ENCODE data around the gene SGK1. TPM values are rescaled to one million over a fixed set of nuclear protein-coding genes. Genes with fewer than 3 reads are reported as not detected.
A peak's percentile ranks its signal among the peaks of the same experiment; 100 is the strongest.
"Not testable (repeated sequence)": the region's sequence is repeated elsewhere in the genome, so short reads cannot be mapped to it uniquely, and the experiment has no call there.

Gene SGK1
- total and polyA plus RNA-seq, 7 experiments from 2014 or later, result 6.9 to 443 (median 21.3) TPM

DNA sequence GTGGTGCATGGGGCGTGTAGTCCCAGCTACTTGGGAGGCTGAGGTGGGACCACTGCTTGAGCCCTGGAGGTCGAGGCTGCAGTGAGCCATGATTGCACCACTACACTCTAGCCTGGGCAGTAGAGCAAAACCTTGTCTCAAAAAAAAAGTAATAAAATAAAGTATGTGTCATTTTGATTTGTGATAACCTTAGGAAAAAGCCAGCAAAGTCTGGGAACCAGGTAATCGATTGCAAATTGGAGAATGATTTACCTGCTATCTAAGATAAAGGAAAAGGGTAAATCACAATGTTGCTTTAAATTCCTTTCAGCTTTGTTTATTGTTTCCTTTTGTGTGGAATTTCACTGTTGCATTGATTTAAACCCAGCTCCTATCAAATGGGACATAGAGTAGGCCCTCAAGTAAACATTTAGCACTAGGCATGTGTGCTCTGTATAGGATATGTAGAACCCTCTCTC is 59.0 kb downstream of the SGK1 start:
- no peaks in the 10 kb centered on the region for H3K4me1 ChIP-seq (ENCODE audit: control insufficient read depth in 2 of 2, insufficient read depth in 2 of 2, low read length in 2 of 2)
- ATAC-seq (no peak), DNase-seq (no peak)
- ChIA-PET POLR2A (interaction anchor here (0.6 to 0.9 kb wide), 2 partner anchors 37 to 43 kb away, joined by 3 read pairs; no protein-coding TSS in a partner anchor), CTCF (no interaction called here)
- H3K4me3 Mint-ChIP-seq, result no peak overlapping the region
- H3K36me3 Mint-ChIP-seq, result peaks cover 0 to 13% (median 5%) of the 10 kb centered on the region in 5 donors
- H3K27me3 ChIP-seq (ENCODE audit: control insufficient read depth in 2 of 2, insufficient read depth in 2 of 2, low read length in 2 of 2), result no peaks in the 10 kb centered on the region
- peaks cover 0 to 7% (median 0%) of the 10 kb centered on the region in 11 donors for H3K9me3 Mint-ChIP-seq
- H3K27ac ChIP-seq (ENCODE audit: low read depth, low read length), result no peak overlapping the region
- H3K36me3 ChIP-seq (ENCODE audit: control insufficient read depth in 2 of 3, insufficient read depth in 3 of 3, low read length in 3 of 3), result no peaks in the 10 kb centered on the region
- intact Hi-C loops (cut with micrococcal nuclease), result no loop called here
- H3K27me3 Mint-ChIP-seq, result no peaks in the 10 kb centered on the region
- no peaks in the 10 kb centered on the region for H3K9me3 ChIP-seq (ENCODE audit: control insufficient read depth in 2 of 3, low read length in 3 of 3)
- no peak overlapping the region for H3K27ac Mint-ChIP-seq
- H3K4me3 ChIP-seq (ENCODE audit: low read length), result no peak overlapping the region
- peaks cover 0 to 14% (median 8%) of the 10 kb centered on the region in 7 donors for H3K4me1 Mint-ChIP-seq

DNA sequence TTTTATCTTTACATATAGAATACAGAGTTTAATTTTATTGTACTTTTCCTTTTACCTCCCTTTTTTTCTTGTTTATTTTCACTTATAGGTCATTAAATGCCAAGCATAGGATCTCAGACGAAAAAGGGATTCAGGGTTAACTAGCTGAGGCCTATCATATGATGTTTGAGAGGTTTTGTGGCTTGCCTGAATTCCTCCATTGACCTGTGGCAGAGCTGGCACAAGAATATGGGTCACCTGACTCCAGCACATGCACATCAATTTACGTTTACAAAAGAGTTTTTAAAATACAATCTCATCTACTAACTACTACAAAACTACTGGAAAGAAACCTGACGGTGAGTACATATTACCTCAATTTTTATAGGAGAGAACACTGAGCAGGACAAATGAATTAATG is 60.4 kb downstream of the SGK1 start:
- H3K4me1 Mint-ChIP-seq, result peaks cover 0 to 15% (median 9%) of the 10 kb centered on the region in 7 donors
- Histone ChIP-seq H3K27ac (ENCODE audit: low read depth, low read length) (no peak overlapping the region), H3K4me3 (ENCODE audit: low read length) (no peak overlapping the region), H3K4me1 (ENCODE audit: control insufficient read depth in 2 of 2, insufficient read depth in 2 of 2, low read length in 2 of 2) (no peaks in the 10 kb centered on the region), H3K36me3 (ENCODE audit: control insufficient read depth in 2 of 3, insufficient read depth in 3 of 3, low read length in 3 of 3) (no peaks in the 10 kb centered on the region), H3K9me3 (ENCODE audit: control insufficient read depth in 2 of 3, low read length in 3 of 3) (no peaks in the 10 kb centered on the region), H3K27me3 (ENCODE audit: control insufficient read depth in 2 of 2, insufficient read depth in 2 of 2, low read length in 2 of 2) (no peaks in the 10 kb centered on the region)
- peaks cover 0 to 13% (median 5%) of the 10 kb centered on the region in 5 donors for H3K36me3 Mint-ChIP-seq
- ATAC-seq, result no peak
- H3K27ac Mint-ChIP-seq, result peak overlapping the region in 1 of 9 donors; percentile 31
- intact Hi-C loops (cut with micrococcal nuclease), result no loop called here
- ChIA-PET POLR2A (no interaction called here), CTCF (interaction anchor here (0.6 kb wide), 1 partner anchor 12 kb away, joined by 3 read pairs; no protein-coding TSS in a partner anchor)
- H3K4me3 Mint-ChIP-seq, result no peak overlapping the region
- no peak for DNase-seq
- H3K27me3 Mint-ChIP-seq, result no peaks in the 10 kb centered on the region
- peaks cover 0 to 7% (median 0%) of the 10 kb centered on the region in 11 donors for H3K9me3 Mint-ChIP-seq

- peaks cover 0 to 13% (median 5%) of the 10 kb centered on the region in 5 donors for H3K36me3 Mint-ChIP-seq
- H3K27me3 Mint-ChIP-seq, result no peaks in the 10 kb centered on the region
- CTCF ChIA-PET, result interaction anchor here (0.6 kb wide), 1 partner anchor 13 kb away, joined by 3 read pairs; no protein-coding TSS in a partner anchor
- POLR2A ChIA-PET, result interaction anchor here (0.7 kb wide), 1 partner anchor 9 kb away, joined by 4 read pairs; no protein-coding TSS in a partner anchor
- no peak overlapping the region for H3K4me3 Mint-ChIP-seq
- Histone ChIP-seq H3K27ac (ENCODE audit: low read depth, low read length) (no peak overlapping the region), H3K36me3 (ENCODE audit: control insufficient read depth in 2 of 3, insufficient read depth in 3 of 3, low read length in 3 of 3) (no peaks in the 10 kb centered on the region), H3K9me3 (ENCODE audit: control insufficient read depth in 2 of 3, low read length in 3 of 3) (no peaks in the 10 kb centered on the region), H3K4me3 (ENCODE audit: low read length) (no peak overlapping the region), H3K4me1 (ENCODE audit: control insufficient read depth in 2 of 2, insufficient read depth in 2 of 2, low read length in 2 of 2) (no peaks in the 10 kb centered on the region), H3K27me3 (ENCODE audit: control insufficient read depth in 2 of 2, insufficient read depth in 2 of 2, low read length in 2 of 2) (no peaks in the 10 kb centered on the region)
- intact Hi-C loops (cut with micrococcal nuclease), result no loop called here
- peaks cover 0 to 15% (median 11%) of the 10 kb centered on the region in 7 donors for H3K4me1 Mint-ChIP-seq
- H3K27ac Mint-ChIP-seq, result peak overlapping the region in 1 of 9 donors; percentile 60
- DNase-seq, result no peak
- H3K9me3 Mint-ChIP-seq, result peaks cover 0 to 7% (median 0%) of the 10 kb centered on the region in 11 donors
- no peak for ATAC-seq
Observed at GRCh38 chr6:134256862-134257261, 61.0 kb downstream of the SGK1 start.

DNA sequence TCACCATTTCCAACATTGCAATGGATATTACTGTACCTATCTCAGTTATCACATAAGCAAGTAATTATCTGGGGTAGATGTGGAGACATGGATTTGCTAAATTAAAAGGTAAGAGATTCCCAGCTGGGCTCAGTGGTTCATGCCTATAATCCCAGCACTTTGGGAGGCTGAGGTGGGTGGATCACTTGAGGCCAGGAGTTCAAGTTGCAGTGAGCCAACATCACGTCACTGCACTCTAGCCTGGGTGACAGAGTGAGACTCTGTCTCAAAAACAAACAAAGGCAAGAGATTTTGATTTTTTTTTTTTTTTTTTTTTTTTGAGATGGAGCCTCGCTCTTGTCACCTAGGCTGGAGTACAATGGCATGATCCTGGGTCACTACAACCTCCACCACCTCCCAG is 62.6 kb downstream of the SGK1 start:
- POLR2A ChIA-PET; H3K27me3 Mint-ChIP-seq; CTCF ChIA-PET; ATAC-seq; H3K27ac ChIP-seq (ENCODE audit: low read depth, low read length); H3K4me1 ChIP-seq (ENCODE audit: control insufficient read depth in 2 of 2, insufficient read depth in 2 of 2, low read length in 2 of 2); H3K4me3 Mint-ChIP-seq; H3K36me3 Mint-ChIP-seq; H3K9me3 ChIP-seq (ENCODE audit: control insufficient read depth in 2 of 3, low read length in 3 of 3); H3K27me3 ChIP-seq (ENCODE audit: control insufficient read depth in 2 of 2, insufficient read depth in 2 of 2, low read length in 2 of 2); H3K4me3 ChIP-seq (ENCODE audit: low read length); DNase-seq; H3K36me3 ChIP-seq (ENCODE audit: control insufficient read depth in 2 of 3, insufficient read depth in 3 of 3, low read length in 3 of 3); H3K9me3 Mint-ChIP-seq; intact Hi-C loops (cut with micrococcal nuclease); H3K27ac Mint-ChIP-seq: not testable (repeated sequence)
- peaks cover 5 to 22% (median 16%) of the 10 kb centered on the region in 7 donors for H3K4me1 Mint-ChIP-seq

GRCh38 chr6:134254118-134254517 is 63.8 kb downstream of the SGK1 start:
- intact Hi-C loops (cut with micrococcal nuclease), result no loop called here
- no peak for DNase-seq
- H3K9me3 ChIP-seq (ENCODE audit: control insufficient read depth in 2 of 3, low read length in 3 of 3), result no peaks in the 10 kb centered on the region
- H3K27me3 ChIP-seq (ENCODE audit: control insufficient read depth in 2 of 2, insufficient read depth in 2 of 2, low read length in 2 of 2), result no peaks in the 10 kb centered on the region
- H3K4me3 ChIP-seq (ENCODE audit: low read length), result no peak overlapping the region
- ATAC-seq, result no peak
- Mint-ChIP-seq H3K4me3 (no peak overlapping the region), H3K36me3 (peaks cover 0 to 18% (median 5%) of the 10 kb centered on the region in 5 donors), H3K27me3 (no peaks in the 10 kb centered on the region), H3K4me1 (peaks cover 14 to 33% (median 28%) of the 10 kb centered on the region in 7 donors), H3K9me3 (peaks cover 0 to 7% (median 0%) of the 10 kb centered on the region in 11 donors), H3K27ac (no peak overlapping the region)
- peaks cover 4 to 18% of the 10 kb centered on the region in 2 donors for H3K4me1 ChIP-seq (ENCODE audit: control insufficient read depth in 2 of 2, insufficient read depth in 2 of 2, low read length in 2 of 2)
- H3K27ac ChIP-seq (ENCODE audit: low read depth, low read length), result no peak overlapping the region
- no peaks in the 10 kb centered on the region for H3K36me3 ChIP-seq (ENCODE audit: control insufficient read depth in 2 of 3, insufficient read depth in 3 of 3, low read length in 3 of 3)
- ChIA-PET POLR2A (no interaction called here), CTCF (interaction anchor here (0.6 kb wide), 1 partner anchor 40 kb away, joined by 3 read pairs; no protein-coding TSS in a partner anchor)

- H3K9me3 ChIP-seq (ENCODE audit: control insufficient read depth in 2 of 3, low read length in 3 of 3), result no peaks in the 10 kb centered on the region
- intact Hi-C loops (cut with micrococcal nuclease), result loop anchor here in 1 of 2 donors (1.0 kb wide), 1 partner anchor 12 kb away; no protein-coding TSS in a partner anchor
- H3K27ac Mint-ChIP-seq, result no peak overlapping the region
- H3K27me3 ChIP-seq (ENCODE audit: control insufficient read depth in 2 of 2, insufficient read depth in 2 of 2, low read length in 2 of 2), result no peaks in the 10 kb centered on the region
- no peaks in the 10 kb centered on the region for H3K27me3 Mint-ChIP-seq
- no peak overlapping the region for H3K4me3 ChIP-seq (ENCODE audit: low read length)
- DNase-seq, result no peak
- H3K4me1 ChIP-seq (ENCODE audit: control insufficient read depth in 2 of 2, insufficient read depth in 2 of 2, low read length in 2 of 2), result peaks cover 8 to 23% of the 10 kb centered on the region in 2 donors
- H3K27ac ChIP-seq (ENCODE audit: low read depth, low read length), result no peak overlapping the region
- no peak overlapping the region for H3K4me3 Mint-ChIP-seq
- H3K36me3 Mint-ChIP-seq, result peaks cover 0 to 21% (median 5%) of the 10 kb centered on the region in 5 donors
- peaks cover 0 to 7% (median 0%) of the 10 kb centered on the region in 11 donors for H3K9me3 Mint-ChIP-seq
- CTCF ChIA-PET, result no interaction called here
- H3K36me3 ChIP-seq (ENCODE audit: control insufficient read depth in 2 of 3, insufficient read depth in 3 of 3, low read length in 3 of 3), result no peaks in the 10 kb centered on the region
- no peak for ATAC-seq
- POLR2A ChIA-PET, result no interaction called here
- H3K4me1 Mint-ChIP-seq, result peaks cover 18 to 38% (median 32%) of the 10 kb centered on the region in 7 donors
Observed at GRCh38 chr6:134253681-134254080, 64.2 kb downstream of the SGK1 start.

DNA sequence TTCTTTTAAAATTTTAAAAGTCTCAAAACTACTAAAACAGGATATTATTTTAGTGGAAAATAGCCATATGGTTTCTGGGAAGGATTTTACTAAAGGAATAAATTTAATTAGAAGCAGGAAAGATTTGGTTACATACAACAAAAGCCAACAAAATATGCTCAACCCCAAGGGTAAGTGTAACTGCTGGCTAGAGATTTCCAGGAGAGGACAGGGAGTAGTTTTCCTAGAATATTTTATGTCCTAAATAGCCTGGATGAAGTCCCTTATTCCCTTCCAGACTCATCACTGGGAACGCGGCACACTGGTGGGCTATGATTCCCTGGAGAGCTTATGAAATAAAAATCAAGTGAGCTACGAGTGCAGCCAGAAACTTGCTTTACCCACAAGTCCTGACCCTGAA is 66.6 kb downstream of the SGK1 start:
- Mint-ChIP-seq H3K4me3 (no peak overlapping the region), H3K27ac (no peak overlapping the region), H3K27me3 (no peaks in the 10 kb centered on the region), H3K4me1 (peaks cover 25 to 56% (median 52%) of the 10 kb centered on the region in 7 donors), H3K9me3 (peaks cover 0 to 4% (median 0%) of the 10 kb centered on the region in 11 donors), H3K36me3 (peaks cover 0 to 18% (median 3%) of the 10 kb centered on the region in 5 donors)
- no peaks in the 10 kb centered on the region for H3K9me3 ChIP-seq (ENCODE audit: control insufficient read depth in 2 of 3, low read length in 3 of 3)
- H3K4me3 ChIP-seq (ENCODE audit: low read length), result no peak overlapping the region
- no peak overlapping the region for H3K27ac ChIP-seq (ENCODE audit: low read depth, low read length)
- no peaks in the 10 kb centered on the region for H3K36me3 ChIP-seq (ENCODE audit: control insufficient read depth in 2 of 3, insufficient read depth in 3 of 3, low read length in 3 of 3)
- intact Hi-C loops (cut with micrococcal nuclease), result no loop called here
- ChIA-PET POLR2A (interaction anchor here (0.6 kb wide), 1 partner anchor 48 kb away, joined by 3 read pairs; no protein-coding TSS in a partner anchor), CTCF (no interaction called here)
- DNase-seq, result no peak
- H3K4me1 ChIP-seq (ENCODE audit: control insufficient read depth in 2 of 2, insufficient read depth in 2 of 2, low read length in 2 of 2), result peaks cover 29 to 45% of the 10 kb centered on the region in 2 donors
- ATAC-seq, result no peak
- H3K27me3 ChIP-seq (ENCODE audit: control insufficient read depth in 2 of 2, insufficient read depth in 2 of 2, low read length in 2 of 2), result no peaks in the 10 kb centered on the region
